ENCODE results near the gene RBM48. TPM values are rescaled to one million over a fixed set of nuclear protein-coding genes. Genes with fewer than 3 reads are reported as not detected.

Gene RBM48
- total and polyA plus RNA-seq, 2 of the 13 experiments (the other 11 are each of a cell fraction or from before 2014, with no cell fraction given) = 7.2 to 12.2 TPM

- no peaks in the 10 kb centered on the region for H3K4me1 ChIP-seq (ENCODE audit: insufficient read depth, low read length)
- FAIRE-seq (no peak), DNase-seq (ENCODE audit: low spot score) (no peak), ATAC-seq (peak; percentile 45)
- CTCF ChIA-PET (ENCODE audit: low intra/inter-chr PET ratio, low total read pairs) = no interaction called here
- no peaks in the 10 kb centered on the region for H3K27me3 ChIP-seq (ENCODE audit: control insufficient read depth in 1 of 2, insufficient read depth in 2 of 2, low read length in 2 of 2)
- no peak overlapping the region for H3K27ac ChIP-seq (ENCODE audit: extremely low read length, insufficient read depth, low read length)
- H3K9me3 ChIP-seq (ENCODE audit: low read length) = no peaks in the 10 kb centered on the region
- H3K79me2 ChIP-seq (ENCODE audit: insufficient read depth, low read length) = no peaks in the 10 kb centered on the region
- intact Hi-C loops (cut with micrococcal nuclease; ENCODE audit: unreplicated experiment) (no loop called here), in situ Hi-C loops (cut with HindIII; ENCODE audit: extremely low pct_ligation_motif_present, low pct_unique_long_range_greater_than_20kb) (no loop called here)
- H2AFZ ChIP-seq (ENCODE audit: low read length) = no peak overlapping the region
- H4K20me1 ChIP-seq (ENCODE audit: insufficient read depth, low read length) = no peaks in the 10 kb centered on the region
- no peak overlapping the region for H3K4me2 ChIP-seq (ENCODE audit: low read depth, low read length)
- no peak overlapping the region for H3K9ac ChIP-seq (ENCODE audit: insufficient read depth, low read depth, low read length)
- TF ChIP-seq RBM22 (optimal IDR thresholded peaks at IDR 0.05; ENCODE audit: low read length) = peak; percentile 39
- TF ChIP-seq ZNF646 (CRISPR knock-in tag; IDR thresholded peaks at IDR 0.05) = no peak
- no TSS peak for BruUV-seq (replicated peaks)
- WGBS (ENCODE audit: low lambda C conversion rate) = 94% methylated on average over 2 of the region's 2 CpGs
- H3K4me3 ChIP-seq (replicated peaks in 1 of 3; ENCODE audit: insufficient read depth in 1 of 3, low read depth in 2 of 3, low read length in 3 of 3) = no peak overlapping the region
- POLR2A ChIA-PET = interaction anchor here (1.1 kb wide), 1 partner anchor 29 kb away, joined by 4 read pairs; the partner anchor contains the start of genes PEX1 and RBM48
- H3K36me3 ChIP-seq (replicated peaks in 1 of 2; ENCODE audit: control insufficient read depth in 1 of 2, insufficient read depth in 2 of 2, low read length in 2 of 2) = peaks cover 0 to 7% of the 10 kb centered on the region in 2 experiments; a peak in 1 of 5 replicates
These were observed 28.7 kb downstream of the RBM48 start for GRCh38 chr7:92557249-92557648.
